ENCODE results near the gene RAP1GAP2.

- no peak for TF ChIP-seq OSR1 (CRISPR knock-in tag; IDR thresholded peaks at IDR 0.05)
- TF ChIP-seq PATZ1 (CRISPR knock-in tag; IDR thresholded peaks at IDR 0.05; ENCODE audit: borderline replicate concordance) = no peak
- no peak for TF ChIP-seq ZFP30 (CRISPR knock-in tag; IDR thresholded peaks at IDR 0.05)
- no peak for TF ChIP-seq CREB5 (CRISPR knock-in tag; IDR thresholded peaks at IDR 0.05; ENCODE audit: low read depth)
- TF ChIP-seq ESRRG (CRISPR knock-in tag; IDR thresholded peaks at IDR 0.05) = no peak
- no peak for TF ChIP-seq POU6F1 (CRISPR knock-in tag; IDR thresholded peaks at IDR 0.05; ENCODE audit: borderline replicate concordance, low read depth)
- TF ChIP-seq PPARA (CRISPR knock-in tag; IDR thresholded peaks at IDR 0.05; ENCODE audit: borderline replicate concordance) = no peak
- TF ChIP-seq ZNF8 (CRISPR knock-in tag; IDR thresholded peaks at IDR 0.05) = no peak
- TF ChIP-seq ZNF565 (CRISPR knock-in tag; conservative IDR thresholded peaks at IDR 0.05; ENCODE audit: low read depth) = no peak
- no peak for TF ChIP-seq CSDC2 (CRISPR knock-in tag; IDR thresholded peaks at IDR 0.05)
- no peak for TF ChIP-seq CSRNP3 (CRISPR knock-in tag; IDR thresholded peaks at IDR 0.05)
- no peak for TF ChIP-seq TOX (CRISPR knock-in tag; IDR thresholded peaks at IDR 0.05; ENCODE audit: borderline replicate concordance)
- no peak for TF ChIP-seq ZNF70 (CRISPR knock-in tag; IDR thresholded peaks at IDR 0.05)
- no peak for TF ChIP-seq BACH2 (CRISPR knock-in tag; IDR thresholded peaks at IDR 0.05; ENCODE audit: borderline replicate concordance)
These were observed 39.5 kb downstream of the RAP1GAP2 start for GRCh38 chr17:2835780-2836179.
